ENCODE results near the gene LYRM4. TPM values are rescaled to one million over a fixed set of nuclear protein-coding genes. Genes with fewer than 3 reads are reported as not detected.

Gene LYRM4
- total RNA-seq, 1 donor from 2014 or later, result 26.1 TPM

DNA sequence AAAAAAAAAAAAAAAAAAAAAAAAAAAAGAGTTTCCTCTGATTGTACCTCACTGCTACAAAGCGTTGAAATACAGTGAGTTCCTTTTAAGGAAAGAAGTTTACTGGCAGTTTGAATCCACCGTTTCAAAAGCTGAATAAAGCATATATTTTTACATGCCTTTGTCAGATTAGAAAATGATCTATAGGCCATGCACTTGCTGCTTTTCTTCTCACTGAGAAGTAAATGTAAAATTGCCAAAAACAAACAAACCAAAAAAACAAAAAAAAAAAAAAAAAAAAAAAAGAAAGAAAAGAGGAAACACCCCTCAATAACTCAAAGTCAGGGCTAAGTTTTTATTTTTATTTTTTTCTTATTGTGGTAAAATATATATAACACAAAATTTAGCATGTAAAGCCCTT, 81.9 kb downstream of the LYRM4 start:
- no peak for DNase-seq (ENCODE audit: extremely low read depth, low read depth, low spot score)

DNA sequence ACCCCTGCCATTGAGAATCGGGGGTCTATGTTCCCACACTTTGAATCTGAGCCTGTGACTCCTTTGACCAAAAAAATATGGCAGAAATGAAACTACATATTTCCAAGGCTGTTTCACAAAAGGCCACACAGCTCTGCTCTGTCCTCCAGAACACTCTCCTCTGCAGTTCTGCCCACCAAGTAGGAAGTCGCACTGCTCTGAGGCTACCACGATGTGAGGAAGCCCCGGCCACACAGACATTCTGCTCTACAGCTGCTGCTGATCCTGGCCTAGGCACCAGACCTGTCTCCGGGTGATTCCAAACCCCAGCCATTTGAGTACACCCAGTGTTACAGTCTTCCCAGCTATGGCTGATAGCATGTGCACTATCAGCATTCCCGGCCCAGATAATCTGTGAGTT, 85.1 kb downstream of the LYRM4 start:
- no peak for DNase-seq (ENCODE audit: extremely low read depth, low read depth, low spot score)

DNA sequence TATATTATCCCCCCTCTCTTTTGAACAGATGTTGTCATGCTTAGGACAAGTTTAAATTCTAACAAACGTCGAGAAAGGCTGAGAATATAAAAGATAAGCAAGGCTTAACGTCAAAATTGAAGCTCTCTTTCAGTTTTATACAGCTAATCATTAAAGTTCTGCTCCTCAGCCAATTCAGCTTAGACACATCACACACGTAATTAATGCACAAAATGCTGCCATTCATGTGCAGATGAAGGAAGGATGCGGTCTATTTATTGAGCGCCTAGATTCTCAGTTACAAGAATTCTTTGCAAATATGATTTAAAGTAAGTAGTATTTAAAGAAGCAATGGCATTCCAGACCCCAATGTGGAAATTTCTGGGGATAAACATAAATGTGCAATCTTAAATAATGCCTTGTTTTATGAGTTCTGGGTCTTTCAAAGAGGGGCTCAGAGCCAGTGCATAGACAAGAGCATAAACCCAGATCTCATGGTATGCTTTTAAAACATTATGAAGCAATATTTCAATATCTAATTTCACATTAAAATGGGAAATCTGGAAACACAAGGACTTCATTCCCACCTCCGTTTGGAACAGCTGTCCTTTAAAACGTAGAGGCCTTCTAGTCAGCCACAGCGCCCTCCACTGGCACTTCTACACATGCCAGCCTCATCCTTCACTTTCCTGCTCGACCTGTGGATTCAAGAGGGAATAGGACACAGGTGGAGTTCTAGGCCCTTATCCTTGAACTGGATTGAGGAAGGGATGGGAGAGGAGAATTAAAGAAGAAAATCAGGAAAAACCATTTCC, 85.8 kb downstream of the LYRM4 start:
- DNase-seq (ENCODE audit: extremely low read depth, low read depth, low spot score), result no peak

DNA sequence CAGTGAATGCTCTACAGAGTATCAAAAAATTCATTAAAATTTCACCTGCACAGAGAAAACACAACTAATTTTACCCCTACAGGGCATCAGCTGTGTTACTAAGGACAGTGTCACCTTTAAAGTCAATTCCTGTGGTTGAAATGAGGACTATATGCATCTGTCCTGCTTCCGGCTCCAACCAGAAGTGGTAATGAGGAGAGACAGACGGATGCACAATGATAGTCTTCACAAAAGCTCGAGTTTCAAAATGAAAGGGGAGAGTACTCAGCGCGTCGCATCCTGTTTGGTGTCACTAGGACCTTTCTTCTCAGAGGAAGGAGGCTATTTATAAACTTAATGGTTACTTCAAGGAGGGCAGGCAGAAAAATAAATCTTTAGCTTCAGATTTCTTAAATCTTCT, 86.5 kb downstream of the LYRM4 start:
- DNase-seq (ENCODE audit: extremely low read depth, low read depth, low spot score), result no peak

DNA sequence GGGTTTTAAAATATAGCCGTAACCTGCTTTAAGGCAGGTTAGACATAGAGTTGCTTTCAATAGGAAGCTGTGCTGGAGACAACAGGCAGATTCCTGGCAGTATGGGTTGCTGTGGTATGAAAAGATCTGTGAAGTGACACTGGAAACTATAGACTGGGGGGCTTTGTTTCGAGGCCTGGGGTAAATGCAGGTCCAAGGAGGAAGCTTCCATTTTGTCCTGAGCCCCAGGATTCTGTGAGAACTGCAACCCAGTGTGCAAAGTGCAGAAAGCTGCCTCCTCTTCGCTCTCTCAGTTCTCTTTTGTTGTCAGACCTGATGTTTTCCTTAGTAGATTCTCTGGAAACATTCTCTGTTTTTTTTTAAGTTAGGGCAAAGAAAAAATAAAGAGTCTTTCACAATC, 86.9 kb downstream of the LYRM4 start:
- DNase-seq (ENCODE audit: extremely low read depth, low read depth, low spot score), result no peak

DNA sequence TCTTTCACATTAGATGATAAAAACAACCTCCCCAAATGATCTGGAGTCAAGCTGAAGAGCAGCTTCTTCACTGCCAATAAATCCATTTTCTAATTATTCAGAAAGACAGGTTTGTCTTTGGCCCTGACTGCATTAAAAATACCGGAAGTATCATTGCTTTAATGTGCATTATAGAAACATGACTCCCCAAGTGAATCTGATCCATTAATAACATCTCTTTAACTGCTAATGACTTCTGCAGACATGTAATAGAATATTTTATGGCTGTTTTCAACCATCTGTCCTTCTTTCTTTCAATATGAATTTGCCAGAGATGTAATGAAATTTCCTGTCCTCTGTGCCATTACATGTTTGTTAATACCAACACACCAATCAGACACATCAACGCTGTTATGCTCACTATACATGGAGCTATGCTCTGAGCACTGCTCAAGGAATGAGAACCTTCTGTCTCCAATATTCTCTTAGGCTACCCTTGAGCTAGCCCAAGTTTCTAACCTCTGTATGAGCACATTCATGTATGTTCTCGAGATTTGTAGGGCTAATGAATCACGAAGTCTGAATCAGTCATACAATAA, 87.8 kb downstream of the LYRM4 start:
- DNase-seq (ENCODE audit: extremely low read depth, low read depth, low spot score), result no peak

DNA sequence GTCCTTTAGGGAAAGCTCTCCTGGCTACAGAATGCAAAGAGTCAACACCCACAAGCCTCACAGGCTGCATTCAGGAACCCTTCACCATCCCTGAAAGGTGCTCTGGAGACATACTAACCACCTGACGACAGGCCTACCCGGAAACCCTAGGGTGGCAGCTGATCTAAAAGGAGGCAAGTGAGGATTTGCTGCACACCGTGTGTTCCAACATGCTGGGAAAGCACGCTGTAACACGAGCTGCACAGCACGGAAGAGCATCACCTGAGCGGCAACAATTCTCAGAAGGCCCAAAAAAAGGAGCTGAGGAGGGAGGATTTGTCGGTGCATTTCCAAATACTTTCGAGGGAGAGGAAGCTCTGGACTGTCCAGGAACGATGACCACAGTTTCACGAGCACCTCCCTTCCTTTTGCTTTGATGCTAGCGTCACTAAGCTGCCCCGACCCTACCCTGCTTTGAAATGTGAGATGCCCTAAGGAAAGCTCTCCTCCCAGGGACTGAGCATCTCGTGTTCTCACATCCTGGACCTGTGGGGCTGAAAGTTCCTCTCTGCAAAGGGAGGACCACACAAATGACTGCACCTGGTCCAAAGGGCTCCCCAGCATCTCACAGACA, 88.6 kb downstream of the LYRM4 start:
- no peak for DNase-seq (ENCODE audit: extremely low read depth, low read depth, low spot score)

DNA sequence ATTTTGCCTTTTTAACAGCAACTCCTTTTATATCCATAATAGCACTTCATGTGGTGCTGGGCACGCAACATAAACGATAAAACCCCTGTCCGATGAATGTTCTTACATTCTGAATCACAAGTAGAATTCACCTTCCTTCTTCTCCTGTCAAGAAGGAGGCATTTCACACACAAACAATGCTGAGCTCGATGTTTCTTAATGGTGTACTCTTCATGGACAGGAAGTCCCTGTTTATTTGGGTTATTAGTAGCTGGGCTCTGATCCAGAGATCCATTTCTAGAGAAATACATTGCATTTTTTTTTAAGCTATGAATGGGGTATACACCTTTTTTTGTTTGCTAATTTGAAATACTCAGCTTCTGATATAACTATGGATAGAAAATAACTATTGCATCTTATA, 93.2 kb downstream of the LYRM4 start:
- no peak for DNase-seq (ENCODE audit: extremely low read depth, low read depth, low spot score)

DNA sequence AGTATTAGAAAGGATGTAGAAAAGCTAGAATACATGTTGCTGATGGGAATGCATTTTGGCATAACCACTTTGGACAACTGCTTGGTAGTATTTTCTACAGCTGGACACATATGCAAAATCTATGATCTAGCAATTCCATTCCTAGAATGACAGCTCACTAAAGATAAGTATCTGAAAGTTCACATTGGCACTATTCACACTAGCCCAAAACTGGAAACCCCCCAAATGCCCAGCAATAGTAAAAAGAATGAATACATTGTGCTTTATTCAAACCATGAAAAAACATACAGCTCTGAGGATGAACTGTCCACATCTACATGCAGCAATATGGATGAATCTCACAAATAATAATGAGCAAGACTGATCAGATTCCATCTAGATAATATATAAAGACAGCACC, 96.7 kb downstream of the LYRM4 start:
- no peak for DNase-seq (ENCODE audit: extremely low read depth, low read depth, low spot score)

DNA sequence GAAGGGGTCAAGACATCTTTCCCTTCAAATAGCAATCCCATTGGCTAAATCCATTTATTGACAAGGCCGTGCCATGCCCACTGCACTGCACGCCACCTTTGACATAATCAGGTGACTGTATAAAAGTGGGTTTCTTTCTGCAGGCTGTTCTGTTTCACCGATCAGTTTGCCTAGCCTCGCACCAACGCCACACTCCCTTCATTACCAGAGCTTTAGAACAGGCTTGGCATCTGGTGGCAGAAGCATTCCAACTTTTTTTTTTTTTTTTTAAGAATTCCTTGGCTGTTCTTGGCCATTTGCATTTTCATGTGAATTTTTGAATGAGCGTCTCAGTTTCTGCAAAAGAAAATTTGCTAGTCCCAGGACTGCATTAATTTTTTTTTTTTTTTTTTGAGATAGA, 97.5 kb downstream of the LYRM4 start:
- no peak for DNase-seq (ENCODE audit: extremely low read depth, low read depth, low spot score)

DNA sequence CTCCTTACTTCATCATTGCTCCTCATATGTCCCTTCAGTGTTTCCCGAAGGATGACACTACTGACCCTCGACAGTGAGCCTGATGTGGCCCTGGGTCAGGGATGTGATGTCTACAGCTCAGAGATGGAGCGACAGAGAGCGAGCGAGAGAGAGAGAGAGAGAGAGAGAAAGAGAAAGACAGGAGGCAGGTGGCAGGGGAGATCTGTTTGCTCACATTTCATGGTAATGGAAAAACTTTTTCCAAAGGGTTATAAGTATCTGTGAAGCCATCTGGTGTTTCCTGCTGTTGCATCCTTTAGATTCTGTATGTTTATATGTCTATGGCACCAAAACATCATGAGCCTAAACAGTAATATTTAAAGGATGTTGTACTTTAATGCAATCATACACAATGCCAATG, 98.4 kb downstream of the LYRM4 start:
- DNase-seq (ENCODE audit: extremely low read depth, low read depth, low spot score), result no peak

DNA sequence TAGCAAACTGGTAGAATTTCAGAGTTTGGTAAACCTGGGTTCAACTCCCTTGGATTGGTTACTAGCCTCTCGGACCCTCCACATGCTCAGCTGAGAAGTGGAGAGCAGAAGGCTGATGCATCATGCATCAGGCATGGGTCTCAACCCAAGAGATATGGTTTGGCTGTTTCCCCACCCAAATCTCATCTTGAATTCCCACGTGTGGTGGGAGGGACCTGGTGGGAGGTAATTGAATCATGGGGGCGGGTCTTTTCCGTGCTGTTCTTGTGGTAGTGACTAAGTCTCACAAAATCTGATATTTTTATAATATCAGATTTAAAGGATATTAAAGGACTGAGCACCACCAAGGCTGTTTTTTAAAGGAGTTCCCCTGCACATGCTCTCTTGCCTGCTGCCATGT, 100.5 kb downstream of the LYRM4 start:
- no peak for DNase-seq (ENCODE audit: extremely low read depth, low read depth, low spot score)

DNA sequence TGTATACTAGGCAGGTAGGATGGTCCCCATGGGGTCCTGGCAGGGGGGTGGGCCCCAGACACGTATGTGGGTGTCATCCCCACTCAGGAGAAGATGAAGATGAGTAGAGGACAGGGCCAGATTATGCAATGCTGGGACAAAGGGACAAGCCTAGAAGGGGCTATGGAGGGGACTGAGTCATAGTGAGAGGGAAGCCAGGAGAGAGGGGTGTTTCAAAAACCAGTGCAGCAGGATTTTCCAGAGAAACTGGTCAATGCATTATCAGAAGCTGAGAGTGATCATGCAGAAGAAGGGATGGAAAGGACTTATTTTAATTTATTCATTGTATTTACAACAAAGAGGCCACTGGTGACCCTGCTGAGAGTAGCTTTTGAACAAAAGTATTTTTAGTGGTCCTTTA, 101.6 kb downstream of the LYRM4 start:
- DNase-seq (ENCODE audit: extremely low read depth, low read depth, low spot score), result no peak

DNA sequence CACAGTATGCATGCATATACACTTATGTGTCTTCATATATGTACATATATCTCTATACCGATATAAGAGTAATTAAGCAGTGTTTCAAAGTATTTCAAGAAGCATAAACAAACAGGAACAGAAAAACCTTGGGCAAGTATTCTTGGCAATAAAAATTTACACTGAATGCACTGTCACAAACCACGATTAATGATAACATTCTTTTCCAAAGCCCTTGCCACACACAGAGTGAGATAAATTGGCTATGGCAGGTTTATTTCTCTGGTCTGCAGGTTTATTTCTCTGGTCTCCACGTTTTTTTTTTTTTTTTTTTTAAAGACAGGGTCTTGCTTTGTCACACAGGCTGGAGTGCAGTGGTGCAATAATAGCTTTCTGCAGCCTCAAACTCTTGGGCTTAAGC, 102.6 kb downstream of the LYRM4 start:
- DNase-seq (ENCODE audit: extremely low read depth, low read depth, low spot score), result no peak

DNA sequence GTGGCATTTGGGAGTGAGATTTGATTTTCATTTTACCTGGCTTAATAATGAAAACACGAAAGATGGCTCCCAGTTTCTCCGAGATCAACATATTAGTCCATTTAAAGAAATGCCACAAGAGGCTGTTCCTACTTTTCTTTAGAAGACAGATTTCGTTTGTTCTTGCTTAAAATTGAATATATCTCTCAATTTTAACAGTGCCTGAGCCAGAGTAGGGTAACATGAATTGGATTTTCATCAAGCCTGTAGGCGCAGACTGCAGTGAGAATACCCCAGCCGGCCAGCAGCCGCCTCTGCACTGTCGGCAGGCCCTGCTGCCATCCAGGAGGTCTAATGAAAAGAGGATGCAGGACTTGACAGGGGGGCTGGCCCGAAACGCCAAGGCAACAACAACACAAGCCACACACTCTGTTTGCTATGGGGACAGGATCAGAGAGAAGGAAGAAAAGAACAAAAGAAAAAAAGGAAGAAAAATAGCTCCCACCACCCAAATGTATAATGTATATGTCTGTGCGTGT, 103.1 kb downstream of the LYRM4 start:
- no peak for DNase-seq (ENCODE audit: extremely low read depth, low read depth, low spot score)

DNA sequence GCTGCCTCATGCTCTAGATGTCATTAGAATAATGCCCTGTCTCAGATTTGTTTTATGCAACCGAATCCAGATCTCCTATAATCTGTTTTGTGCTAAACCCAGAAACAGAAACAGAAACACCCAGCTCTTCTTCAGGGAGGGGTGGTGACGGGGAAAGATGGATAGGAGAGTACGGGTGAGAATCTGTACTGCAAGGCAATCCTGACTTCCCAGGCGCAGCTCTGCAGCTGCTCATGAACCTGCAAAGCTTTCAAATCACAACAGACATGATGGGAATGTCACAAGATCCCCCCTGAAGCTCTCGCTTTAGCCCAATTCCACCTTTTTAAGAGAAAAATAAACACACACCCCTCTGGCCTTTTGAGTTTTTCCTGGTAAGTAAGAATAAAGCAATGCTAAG, 104.1 kb downstream of the LYRM4 start:
- DNase-seq (ENCODE audit: extremely low read depth, low read depth, low spot score), result no peak

DNA sequence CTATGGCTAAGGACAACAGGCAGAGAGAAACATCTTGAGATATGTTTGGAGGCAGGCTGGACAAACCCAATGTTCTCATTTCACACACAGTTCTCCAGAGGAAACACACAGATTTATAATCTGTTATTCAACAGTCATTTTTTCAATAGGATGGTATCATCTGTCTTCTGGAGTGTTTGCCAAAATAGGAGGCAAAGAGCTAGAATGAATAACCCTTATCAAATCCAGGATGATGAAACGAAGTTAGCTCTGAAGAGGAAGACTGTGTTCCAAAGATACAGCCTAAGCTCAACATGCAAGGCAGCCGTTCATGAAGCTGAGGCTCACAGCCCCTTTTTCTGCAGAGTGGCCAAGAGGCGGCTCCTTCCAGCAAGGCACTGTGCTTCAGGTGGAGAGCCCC, 104.8 kb downstream of the LYRM4 start:
- no peak for DNase-seq (ENCODE audit: extremely low read depth, low read depth, low spot score)

DNA sequence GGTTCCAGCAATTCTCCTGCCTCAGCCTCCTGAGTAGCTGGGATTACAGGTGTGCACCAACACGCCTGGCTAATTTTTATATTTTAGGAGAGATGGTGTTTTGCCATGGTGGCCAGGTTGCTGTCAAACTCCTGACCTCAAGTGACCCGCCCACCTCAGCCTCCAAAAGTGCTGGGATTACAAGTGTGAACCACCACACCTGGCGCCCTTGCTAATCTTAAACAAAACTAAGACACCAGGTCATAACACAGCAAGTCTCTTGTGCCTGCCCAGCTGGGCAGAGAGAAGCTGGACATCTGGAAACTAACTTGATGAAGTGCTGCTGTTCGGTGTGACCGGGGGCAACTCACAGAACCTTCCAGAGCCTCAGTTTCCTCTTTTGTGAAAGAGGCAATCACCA, 107.6 kb downstream of the LYRM4 start:
- no peak for DNase-seq (ENCODE audit: extremely low read depth, low read depth, low spot score)

DNA sequence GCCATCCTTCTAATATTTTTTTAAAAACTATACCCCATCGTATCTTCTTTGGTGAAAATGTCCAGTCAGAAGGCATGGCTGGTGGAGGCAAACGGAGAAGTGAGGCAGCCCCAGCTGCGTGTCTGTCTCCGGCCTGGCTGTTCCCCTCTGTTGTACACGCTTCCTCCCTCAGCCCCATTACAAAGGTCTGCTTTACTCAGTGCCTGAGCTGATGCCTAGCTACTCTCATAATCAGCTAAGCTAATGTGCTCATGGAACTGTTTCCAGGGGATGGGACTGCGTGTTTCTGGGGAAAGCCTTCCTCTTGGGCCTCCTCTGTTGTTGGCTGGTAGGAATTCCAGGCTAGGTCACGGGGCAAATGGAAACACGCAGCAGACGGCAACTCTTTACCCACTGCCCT, 108.3 kb downstream of the LYRM4 start:
- DNase-seq (ENCODE audit: extremely low read depth, low read depth, low spot score), result no peak

DNA sequence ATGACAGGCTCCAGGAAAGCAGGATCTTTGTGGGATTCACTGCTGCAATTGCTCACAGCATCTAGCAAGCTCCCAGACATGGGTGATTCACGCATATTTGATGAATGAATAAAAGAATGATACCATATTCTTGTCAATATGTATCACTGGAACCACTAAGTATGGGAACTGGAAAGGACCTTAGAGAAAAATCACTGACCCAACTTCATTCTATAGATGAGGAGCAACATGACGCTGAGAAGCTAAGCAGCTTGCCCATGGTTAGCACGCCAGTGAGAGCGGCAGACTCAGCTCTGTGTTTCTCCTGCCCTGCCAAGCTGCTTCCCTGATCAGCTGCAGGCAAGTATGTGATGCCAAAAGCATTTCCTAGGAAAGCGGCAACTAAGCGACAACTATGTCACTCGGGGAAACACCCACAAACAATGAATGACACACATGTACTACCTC, 108.8 kb downstream of the LYRM4 start:
- DNase-seq (ENCODE audit: extremely low read depth, low read depth, low spot score), result no peak

DNA sequence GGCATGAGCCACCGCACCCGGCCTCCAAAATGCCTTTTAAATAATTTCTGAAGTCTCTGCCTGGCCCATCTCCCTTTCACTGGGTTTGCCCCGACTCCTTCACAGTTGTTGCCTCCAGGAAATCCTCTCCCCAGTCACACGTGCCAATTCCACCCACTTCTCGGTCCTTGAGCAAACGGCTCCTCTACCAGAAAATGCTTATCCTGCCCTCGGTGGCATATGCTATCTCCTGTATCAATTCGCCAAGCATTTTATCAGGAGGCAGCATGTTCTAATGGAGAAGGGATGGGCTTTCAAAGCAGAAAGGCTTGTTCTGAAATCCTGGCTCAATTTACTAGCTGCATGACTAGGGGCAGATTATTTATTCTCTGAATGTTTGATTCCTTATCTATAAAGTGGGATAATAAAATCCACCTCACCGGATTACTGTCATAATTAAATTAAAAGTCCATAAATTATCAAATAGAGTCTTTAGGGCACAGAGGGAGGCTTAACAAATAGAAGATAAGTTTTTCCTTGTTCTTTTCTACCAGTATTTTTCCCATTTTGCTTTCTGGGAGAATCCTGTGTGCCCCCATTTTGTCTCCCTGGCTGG, 109.3 kb downstream of the LYRM4 start:
- no peak for DNase-seq (ENCODE audit: extremely low read depth, low read depth, low spot score)

Data from glomerular endothelial cell (primary cell).